HepG2 (cell line): ENCODE data around the gene ARID1A. TPM values are rescaled to one million over a fixed set of nuclear protein-coding genes. Genes with fewer than 3 reads are reported as not detected.
A peak's percentile ranks its signal among the peaks of the same experiment; 100 is the strongest.

ENCODE experiments used
- AHR ChIP-seq: IDR thresholded peaks from 2 replicates; pipeline ENCODE4 v1.6.1; 2018; ENCODE audit warnings: missing genetic modification reagents, missing compliant biosample characterization
- DNMT1 ChIP-seq: sonication (generic); formaldehyde crosslinking; IDR thresholded peaks from 2 replicates; pipeline ENCODE4 v1.5.1; 2020; ENCODE audit warnings: mild to moderate bottlenecking, missing genetic modification reagents
- ELF3 ChIP-seq: IDR thresholded peaks from 2 replicates; pipeline ENCODE4 v1.6.1; 2016; ENCODE audit warnings: missing genetic modification reagents, missing compliant biosample characterization
- HDAC6 ChIP-seq: fragments of 200-600 bp; sonication (generic); IDR thresholded peaks from 2 replicates; pipeline ENCODE4 v1.7.0; 2017; ENCODE audit warnings: mild to moderate bottlenecking, antibody characterized with exemption, low read length, low read depth
- KLF9 ChIP-seq: IDR thresholded peaks from 2 replicates; pipeline ENCODE4 v1.6.1; 2016; ENCODE audit warnings: low read depth
- MIER2 ChIP-seq: IDR thresholded peaks from 2 replicates; pipeline ENCODE4 v1.6.1; 2016; ENCODE audit warnings: missing biosample characterization, missing genetic modification reagents
- PAXIP1 ChIP-seq: sonication (generic); formaldehyde crosslinking; conservative IDR thresholded peaks from 2 replicates; pipeline ENCODE4 v1.4.0; 2020; ENCODE audit warnings: mild to moderate bottlenecking, missing genetic modification reagents, moderate library complexity
- POLR2A ChIP-seq, 2 experiments: IDR thresholded peaks; 2 replicates each; pipeline ENCODE4 v1.6.1; 2011; ENCODE audit warnings: low read depth in 2 of 2, low read length in 2 of 2, mild to moderate bottlenecking in 1 of 2, moderate library complexity in 1 of 2; ENCODE audit not compliant: insufficient read depth in 1 of 2
- TBX2 ChIP-seq: sonication (generic); formaldehyde crosslinking; IDR thresholded peaks from 2 replicates; pipeline ENCODE4 v1.5.0; 2020; ENCODE audit warnings: missing genetic modification reagents, mild to moderate bottlenecking, borderline replicate concordance
- TCF7 ChIP-seq: sonication (generic); IDR thresholded peaks from 2 replicates; pipeline ENCODE4 v1.6.1; 2016; ENCODE audit warnings: antibody characterized with exemption, low read depth
- ZBTB34 ChIP-seq: sonication (generic); formaldehyde crosslinking; IDR thresholded peaks from 2 replicates; pipeline ENCODE4 v1.8.0; 2022; ENCODE audit warnings: mild to moderate bottlenecking, missing genetic modification reagents
- ZC3H4 ChIP-seq: sonication (generic); formaldehyde crosslinking; IDR thresholded peaks from 2 replicates; pipeline ENCODE4 v1.4.0; 2020; ENCODE audit warnings: missing genetic modification reagents, borderline replicate concordance
- ZMYM4 ChIP-seq: sonication (generic); formaldehyde crosslinking; IDR thresholded peaks from 2 replicates; pipeline ENCODE4 v1.8.1; 2023; ENCODE audit warnings: mild to moderate bottlenecking, missing genetic modification reagents
- ZNF224 ChIP-seq: sonication (generic); formaldehyde crosslinking; IDR thresholded peaks from 2 replicates; pipeline ENCODE4 v1.5.0; 2020; ENCODE audit warnings: mild to moderate bottlenecking, missing genetic modification reagents
- ZNF331 ChIP-seq: sonication (generic); formaldehyde crosslinking; IDR thresholded peaks from 2 replicates; pipeline ENCODE4 v1.4.0; 2020; ENCODE audit warnings: missing genetic modification reagents
- ZNF572 ChIP-seq: sonication (generic); formaldehyde crosslinking; IDR thresholded peaks from 2 replicates; pipeline ENCODE4 v1.5.1; 2020; ENCODE audit warnings: mild to moderate bottlenecking, missing genetic modification reagents
- ZNF720 ChIP-seq: sonication (generic); formaldehyde crosslinking; IDR thresholded peaks from 2 replicates; pipeline ENCODE4 v1.4.0; 2020; ENCODE audit warnings: missing genetic modification reagents
- ZNF781 ChIP-seq: sonication (generic); formaldehyde crosslinking; IDR thresholded peaks from 2 replicates; pipeline ENCODE4 v1.5.1; 2020; ENCODE audit warnings: borderline replicate concordance, mild to moderate bottlenecking, missing genetic modification reagents; ENCODE audit errors: not compliant biosample characterization
- ZNF841 ChIP-seq: sonication (generic); formaldehyde crosslinking; IDR thresholded peaks from 2 replicates; pipeline ENCODE4 v1.8.1; 2023; ENCODE audit warnings: missing genetic modification reagents, borderline replicate concordance
- polyA plus RNA-seq, 8 experiments: library from polyadenylated mRNA; depleted of rRNA in 3 of 8; stranded (reverse) in 7 of 8; unstranded in 1 of 8; fragments of >200 nt; fragmentation: Illumina TruSeq in 4 of 8; extraction: Trizol in 4 of 8; gene quantifications; 2 replicates each; pipeline versions ENCODE4 v1.2.1 to v1.2.3, GENCODE V29; 2011 to 2016; ENCODE audit warnings: low read depth in 4 of 8, missing spikeins in 1 of 8, mixed read lengths in 1 of 8; ENCODE audit not compliant: insufficient read depth in 1 of 8
- total RNA-seq, 5 experiments: library from RNA; depleted of rRNA; stranded (reverse); fragments of >200 nt; fragmentation: Illumina TruSeq; extraction: Trizol; gene quantifications; 2 replicates each; pipeline ENCODE4 v1.2.3, GENCODE V29; 2016; ENCODE audit warnings: low read depth in 1 of 5
- TF ChIP-seq, protein P1 (sequence below): sonication (generic); formaldehyde crosslinking; IDR thresholded peaks from 2 replicates; pipeline ENCODE4 v1.4.0; 2020; ENCODE audit warnings: mild to moderate bottlenecking, missing genetic modification reagents
- TF ChIP-seq, protein P2 (sequence below): IDR thresholded peaks from 2 replicates; pipeline ENCODE4 v1.6.1; 2016; ENCODE audit warnings: mild to moderate bottlenecking, missing biosample characterization, missing genetic modification reagents
- TF ChIP-seq, protein P3 (sequence below): sonication (generic); formaldehyde crosslinking; IDR thresholded peaks from 2 replicates; pipeline ENCODE4 v1.5.1; 2020; ENCODE audit warnings: missing genetic modification reagents, mild to moderate bottlenecking, borderline replicate concordance
- TF ChIP-seq, protein P4 (sequence below): sonication (generic); formaldehyde crosslinking; IDR thresholded peaks from 2 replicates; pipeline ENCODE4 v1.4.0; 2020; ENCODE audit warnings: missing genetic modification reagents, borderline replicate concordance

Gene ARID1A
- total and polyA plus RNA-seq, 2 of the 13 experiments (the other 11 are each of a cell fraction or from before 2014, with no cell fraction given): 11.9 to 15.9 TPM

GRCh38 chr1:26692211-26692792 is 3.5 kb upstream of the ARID1A start (continued):
- TF ChIP-seq PAXIP1 (CRISPR knock-in tag): no peak
- TF ChIP-seq, protein P1, sequence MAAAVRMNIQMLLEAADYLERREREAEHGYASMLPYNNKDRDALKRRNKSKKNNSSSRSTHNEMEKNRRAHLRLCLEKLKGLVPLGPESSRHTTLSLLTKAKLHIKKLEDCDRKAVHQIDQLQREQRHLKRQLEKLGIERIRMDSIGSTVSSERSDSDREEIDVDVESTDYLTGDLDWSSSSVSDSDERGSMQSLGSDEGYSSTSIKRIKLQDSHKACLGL (CRISPR knock-in tag): no peak
- no peak for TF ChIP-seq TCF7
- TF ChIP-seq AHR (CRISPR knock-in tag): no peak
- no peak for TF ChIP-seq ZBTB34
- no peak for TF ChIP-seq ZNF224
- no peak for TF ChIP-seq HDAC6
- TF ChIP-seq ZMYM4 (CRISPR knock-in tag): no peak
- no peak for TF ChIP-seq ZNF720 (CRISPR knock-in tag)
- TF ChIP-seq DNMT1 (CRISPR knock-in tag): no peak
- TF ChIP-seq ZNF781 (CRISPR knock-in tag): peak; percentile 81
- no peak; the same call in 1 of the 2 replicates for TF ChIP-seq TBX2 (CRISPR knock-in tag)
- no peak for TF ChIP-seq KLF9
- no peak for TF ChIP-seq ZNF331 (CRISPR knock-in tag)
- no peak for TF ChIP-seq MIER2 (CRISPR knock-in tag)
- TF ChIP-seq, protein P2, sequence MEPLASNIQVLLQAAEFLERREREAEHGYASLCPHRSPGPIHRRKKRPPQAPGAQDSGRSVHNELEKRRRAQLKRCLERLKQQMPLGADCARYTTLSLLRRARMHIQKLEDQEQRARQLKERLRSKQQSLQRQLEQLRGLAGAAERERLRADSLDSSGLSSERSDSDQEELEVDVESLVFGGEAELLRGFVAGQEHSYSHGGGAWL (CRISPR knock-in tag): no peak
- TF ChIP-seq ZC3H4 (CRISPR knock-in tag): no peak
- TF ChIP-seq ZNF841: no peak
- no peak for TF ChIP-seq ZNF572 (CRISPR knock-in tag)
- TF ChIP-seq ELF3 (CRISPR knock-in tag): peak; percentile 62
- TF ChIP-seq, protein P3, sequence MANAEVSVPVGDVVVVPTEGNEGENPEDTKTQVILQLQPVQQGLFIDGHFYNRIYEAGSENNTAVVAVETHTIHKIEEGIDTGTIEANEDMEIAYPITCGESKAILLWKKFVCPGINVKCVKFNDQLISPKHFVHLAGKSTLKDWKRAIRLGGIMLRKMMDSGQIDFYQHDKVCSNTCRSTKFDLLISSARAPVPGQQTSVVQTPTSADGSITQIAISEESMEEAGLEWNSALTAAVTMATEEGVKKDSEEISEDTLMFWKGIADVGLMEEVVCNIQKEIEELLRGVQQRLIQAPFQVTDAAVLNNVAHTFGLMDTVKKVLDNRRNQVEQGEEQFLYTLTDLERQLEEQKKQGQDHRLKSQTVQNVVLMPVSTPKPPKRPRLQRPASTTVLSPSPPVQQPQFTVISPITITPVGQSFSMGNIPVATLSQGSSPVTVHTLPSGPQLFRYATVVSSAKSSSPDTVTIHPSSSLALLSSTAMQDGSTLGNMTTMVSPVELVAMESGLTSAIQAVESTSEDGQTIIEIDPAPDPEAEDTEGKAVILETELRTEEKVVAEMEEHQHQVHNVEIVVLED (CRISPR knock-in tag): no peak
- TF ChIP-seq POLR2A (IDR thresholded peaks at IDR 0.05; ENCODE audit: insufficient read depth in 1 of 2, low read depth in 2 of 2, low read length in 2 of 2): peak; percentile 70 to 81
- TF ChIP-seq, protein P4, sequence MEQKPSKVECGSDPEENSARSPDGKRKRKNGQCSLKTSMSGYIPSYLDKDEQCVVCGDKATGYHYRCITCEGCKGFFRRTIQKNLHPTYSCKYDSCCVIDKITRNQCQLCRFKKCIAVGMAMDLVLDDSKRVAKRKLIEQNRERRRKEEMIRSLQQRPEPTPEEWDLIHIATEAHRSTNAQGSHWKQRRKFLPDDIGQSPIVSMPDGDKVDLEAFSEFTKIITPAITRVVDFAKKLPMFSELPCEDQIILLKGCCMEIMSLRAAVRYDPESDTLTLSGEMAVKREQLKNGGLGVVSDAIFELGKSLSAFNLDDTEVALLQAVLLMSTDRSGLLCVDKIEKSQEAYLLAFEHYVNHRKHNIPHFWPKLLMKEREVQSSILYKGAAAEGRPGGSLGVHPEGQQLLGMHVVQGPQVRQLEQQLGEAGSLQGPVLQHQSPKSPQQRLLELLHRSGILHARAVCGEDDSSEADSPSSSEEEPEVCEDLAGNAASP: peak; percentile 10
